Osteoblast (primary cell): ENCODE results near the gene CHRD. TPM values are rescaled to one million over a fixed set of nuclear protein-coding genes. Genes with fewer than 3 reads are reported as not detected.

Experiments used
- DNase-seq: peaks from one replicate; pipeline ENCODE4 v3.0.0; 2011; ENCODE audit warnings: low spot score, mixed read lengths; ENCODE audit not compliant: insufficient read length; ENCODE audit errors: missing footprints
- H2AFZ ChIP-seq: 2 replicates; pipeline ENCODE4 v1.6.0; 2011; ENCODE audit warnings: mild to moderate bottlenecking, low read length
- H3K27ac ChIP-seq: 2 replicates; pipeline ENCODE4 v1.5.1; 2011; ENCODE audit warnings: mild to moderate bottlenecking, low read depth, low read length, moderate library complexity
- H3K27me3 ChIP-seq: 2 replicates; pipeline ENCODE4 v1.6.0; 2012; ENCODE audit warnings: mild to moderate bottlenecking, control low read depth, inconsistent platforms, low read length, moderate library complexity; ENCODE audit not compliant: insufficient read depth
- H3K36me3 ChIP-seq: 2 replicates; pipeline ENCODE4 v1.5.1; 2011; ENCODE audit warnings: mild to moderate bottlenecking, low read length, control low read depth, moderate library complexity; ENCODE audit not compliant: insufficient read depth
- H3K4me1 ChIP-seq: 2 replicates; pipeline ENCODE4 v1.5.1; 2011; ENCODE audit warnings: mild to moderate bottlenecking, low read length, control low read depth, moderate library complexity; ENCODE audit not compliant: insufficient read depth
- H3K4me2 ChIP-seq: 2 replicates; pipeline ENCODE4 v1.6.0; 2011; ENCODE audit warnings: mild to moderate bottlenecking, low read length; ENCODE audit not compliant: insufficient read depth
- H3K4me3 ChIP-seq: fragments of 200-600 bp; sonication (generic); 3 replicates; pipeline ENCODE4 v1.5.1; 2012; ENCODE audit warnings: mild to moderate bottlenecking, low read length, inconsistent platforms; ENCODE audit not compliant: insufficient read depth
- H3K79me2 ChIP-seq: 2 replicates; pipeline ENCODE4 v1.6.0; 2012; ENCODE audit warnings: mild to moderate bottlenecking, low read length, control low read depth, inconsistent platforms; ENCODE audit not compliant: insufficient read depth
- H3K9me3 ChIP-seq: 2 replicates; pipeline ENCODE4 v1.5.1; 2011; ENCODE audit warnings: low read depth, low read length, control low read depth
- H4K20me1 ChIP-seq: 2 replicates; pipeline ENCODE4 v1.6.0; 2012; ENCODE audit warnings: mild to moderate bottlenecking, low read length, control low read depth; ENCODE audit not compliant: insufficient read depth
- CTCF ChIP-seq: IDR thresholded peaks from 2 replicates; pipeline ENCODE4 v1.5.1; 2011; ENCODE audit warnings: mild to moderate bottlenecking, low read depth, low read length, moderate library complexity; ENCODE audit errors: extremely low read depth
- total RNA-seq: library from RNA; depleted of rRNA; stranded (reverse); fragments of >200 nt; gene quantifications from 2 replicates; pipeline ENCODE4 v1.2.3, GENCODE V29; 2012

Gene CHRD
- total RNA-seq, 1 donor = 0.36 TPM

- TF ChIP-seq CTCF = no peak
- Histone ChIP-seq H3K27me3 (no peaks in the 10 kb centered on the region), H2AFZ (no peak overlapping the region), H4K20me1 (peaks cover 6% of the 10 kb centered on the region), H3K9me3 (no peaks in the 10 kb centered on the region), H3K4me2 (no peak overlapping the region), H3K4me3 (no peak overlapping the region), H3K4me1 (peaks cover 12% of the 10 kb centered on the region), H3K36me3 (peaks cover 21% of the 10 kb centered on the region), H3K27ac (no peak overlapping the region), H3K79me2 (peaks cover 8% of the 10 kb centered on the region)
- peak; percentile 75 for DNase-seq
These were observed 35.1 kb upstream of the CHRD start for GRCh38 chr3:184344579-184345316.

DNA sequence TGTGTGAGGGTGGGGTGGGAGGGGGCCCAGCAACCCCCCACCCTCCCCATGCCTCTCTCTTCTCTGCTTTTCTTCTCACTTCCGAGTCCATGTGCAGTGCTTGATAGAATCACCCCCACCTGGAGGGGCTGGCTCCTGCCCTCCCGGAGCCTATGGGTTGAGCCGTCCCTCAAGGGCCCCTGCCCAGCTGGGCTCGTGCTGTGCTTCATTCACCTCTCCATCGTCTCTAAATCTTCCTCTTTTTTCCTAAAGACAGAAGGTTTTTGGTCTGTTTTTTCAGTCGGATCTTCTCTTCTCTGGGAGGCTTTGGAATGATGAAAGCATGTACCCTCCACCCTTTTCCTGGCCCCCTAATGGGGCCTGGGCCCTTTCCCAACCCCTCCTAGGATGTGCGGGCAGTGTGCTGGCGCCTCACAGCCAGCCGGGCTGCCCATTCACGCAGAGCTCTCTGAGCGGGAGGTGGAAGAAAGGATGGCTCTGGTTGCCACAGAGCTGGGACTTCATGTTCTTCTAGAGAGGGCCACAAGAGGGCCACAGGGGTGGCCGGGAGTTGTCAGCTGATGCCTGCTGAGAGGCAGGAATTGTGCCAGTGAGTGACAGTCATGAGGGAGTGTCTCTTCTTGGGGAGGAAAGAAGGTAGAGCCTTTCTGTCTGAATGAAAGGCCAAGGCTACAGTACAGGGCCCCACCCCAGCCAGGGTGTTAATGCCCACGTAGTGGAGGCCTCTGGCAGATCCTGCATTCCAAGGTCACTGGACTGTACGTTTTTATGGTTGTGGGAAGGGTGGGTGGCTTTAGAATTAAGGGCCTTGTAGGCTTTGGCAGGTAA lies 34.3 kb upstream of the CHRD start:
- TF ChIP-seq CTCF = peak; percentile 63
- Histone ChIP-seq H3K27ac (no peak overlapping the region), H2AFZ (no peak overlapping the region), H3K79me2 (peaks cover 6% of the 10 kb centered on the region), H3K4me3 (no peak overlapping the region), H3K36me3 (peaks cover 21% of the 10 kb centered on the region), H4K20me1 (peaks cover 6% of the 10 kb centered on the region), H3K4me1 (peaks cover 10% of the 10 kb centered on the region), H3K4me2 (no peak overlapping the region), H3K27me3 (no peaks in the 10 kb centered on the region), H3K9me3 (no peaks in the 10 kb centered on the region)
- peak; percentile 98 for DNase-seq

DNA sequence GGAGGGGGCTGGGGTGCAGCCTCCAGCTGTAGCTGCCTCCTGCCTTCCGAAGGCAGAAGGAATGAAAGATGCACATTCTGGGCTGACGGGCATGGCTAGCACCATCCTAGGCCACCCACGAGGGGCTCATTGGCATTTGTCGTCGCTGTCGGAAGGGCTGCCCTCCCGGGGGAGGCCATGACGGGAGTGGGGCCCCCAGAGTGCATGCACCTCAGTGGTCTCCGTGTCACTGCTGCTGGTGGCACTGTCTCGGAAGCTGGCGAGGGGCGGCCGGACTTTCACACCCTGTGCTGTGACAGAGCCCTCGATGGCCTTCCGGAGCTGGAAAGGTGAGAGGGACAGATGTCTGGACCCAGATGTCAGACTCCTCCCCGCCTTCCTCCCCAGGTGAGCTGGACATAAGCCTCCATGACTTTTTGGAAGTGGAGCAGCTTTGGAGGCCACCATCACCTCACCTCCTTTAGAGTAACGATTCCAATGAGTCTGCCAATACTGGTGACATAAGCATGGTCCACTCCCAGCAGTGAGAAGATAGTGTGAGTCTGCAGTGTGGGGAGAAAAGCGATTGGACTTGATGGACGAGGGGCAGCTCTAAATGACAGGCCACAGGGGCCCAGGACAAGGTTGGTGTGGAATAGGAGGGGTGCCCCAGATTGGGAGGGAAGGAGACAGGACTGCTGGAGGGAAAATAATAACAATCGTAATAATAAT lies 33.2 kb upstream of the CHRD start:
- Histone ChIP-seq H3K4me3 (no peak overlapping the region), H2AFZ (no peak overlapping the region), H3K9me3 (no peaks in the 10 kb centered on the region), H4K20me1 (peaks cover 6% of the 10 kb centered on the region), H3K36me3 (peaks cover 17% of the 10 kb centered on the region), H3K79me2 (no peaks in the 10 kb centered on the region), H3K4me2 (no peak overlapping the region), H3K4me1 (peaks cover 6% of the 10 kb centered on the region), H3K27ac (no peak overlapping the region), H3K27me3 (no peaks in the 10 kb centered on the region)
- TF ChIP-seq CTCF = no peak
- DNase-seq = peak; percentile 27
